ENCODE results near the gene TTC33. TPM values are rescaled to one million over a fixed set of nuclear protein-coding genes. Genes with fewer than 3 reads are reported as not detected.

The TTC33 gene
- total RNA-seq, 1 donor from 2014 or later = 9.7 TPM

DNA sequence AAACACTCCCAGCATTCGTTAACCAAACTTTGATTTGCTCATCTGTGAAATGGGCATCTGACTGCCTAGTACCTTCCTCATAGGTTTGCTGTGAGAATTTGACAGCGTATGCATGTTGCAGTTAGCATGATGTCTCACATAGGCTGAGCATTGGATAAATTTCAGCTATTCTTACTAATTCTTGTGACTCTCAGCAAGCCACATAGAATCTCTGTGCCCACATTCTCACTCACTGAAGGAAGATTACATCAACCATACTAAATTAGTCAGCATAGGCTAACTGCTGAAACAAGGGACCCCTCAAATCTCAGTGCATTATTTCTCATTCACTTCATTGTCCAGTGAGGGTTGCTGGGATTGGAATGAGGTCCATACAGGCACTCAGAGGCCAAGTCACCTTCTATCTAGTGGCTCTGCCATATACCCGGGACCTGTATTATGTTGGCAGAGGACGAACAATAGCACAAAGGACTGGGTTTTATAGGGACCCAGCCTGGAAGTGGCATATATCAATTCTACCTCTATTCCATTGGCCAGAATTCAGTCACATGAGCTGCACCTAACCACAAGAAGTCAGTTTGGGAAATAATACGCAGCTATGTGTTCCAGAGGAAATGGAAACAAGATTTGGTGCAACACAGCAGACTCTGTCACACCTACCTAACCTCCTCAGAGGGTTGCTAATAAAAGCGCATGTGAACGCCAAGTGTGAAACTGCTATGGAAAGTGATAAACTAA lies 80.2 kb downstream of the TTC33 start:
- H3K27me3 ChIP-seq (ENCODE audit: control insufficient read depth, insufficient read depth, low read length) = no peaks in the 10 kb centered on the region
- no peak overlapping the region for H3K4me3 ChIP-seq (ENCODE audit: low read depth, low read length)
- FAIRE-seq = no peak
- DNase-seq (ENCODE audit: low read depth) = no peak
- TF ChIP-seq, protein P1, sequence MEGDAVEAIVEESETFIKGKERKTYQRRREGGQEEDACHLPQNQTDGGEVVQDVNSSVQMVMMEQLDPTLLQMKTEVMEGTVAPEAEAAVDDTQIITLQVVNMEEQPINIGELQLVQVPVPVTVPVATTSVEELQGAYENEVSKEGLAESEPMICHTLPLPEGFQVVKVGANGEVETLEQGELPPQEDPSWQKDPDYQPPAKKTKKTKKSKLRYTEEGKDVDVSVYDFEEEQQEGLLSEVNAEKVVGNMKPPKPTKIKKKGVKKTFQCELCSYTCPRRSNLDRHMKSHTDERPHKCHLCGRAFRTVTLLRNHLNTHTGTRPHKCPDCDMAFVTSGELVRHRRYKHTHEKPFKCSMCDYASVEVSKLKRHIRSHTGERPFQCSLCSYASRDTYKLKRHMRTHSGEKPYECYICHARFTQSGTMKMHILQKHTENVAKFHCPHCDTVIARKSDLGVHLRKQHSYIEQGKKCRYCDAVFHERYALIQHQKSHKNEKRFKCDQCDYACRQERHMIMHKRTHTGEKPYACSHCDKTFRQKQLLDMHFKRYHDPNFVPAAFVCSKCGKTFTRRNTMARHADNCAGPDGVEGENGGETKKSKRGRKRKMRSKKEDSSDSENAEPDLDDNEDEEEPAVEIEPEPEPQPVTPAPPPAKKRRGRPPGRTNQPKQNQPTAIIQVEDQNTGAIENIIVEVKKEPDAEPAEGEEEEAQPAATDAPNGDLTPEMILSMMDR (IDR thresholded peaks at IDR 0.05; ENCODE audit: insufficient read depth, low read length, severe bottlenecking) = no peak
- H3K36me3 ChIP-seq (ENCODE audit: control insufficient read depth, insufficient read depth, low read length) = no peaks in the 10 kb centered on the region

- DNase-seq (ENCODE audit: low read depth) (peak; percentile 95), FAIRE-seq (peak; percentile 81)
- no peaks in the 10 kb centered on the region for H3K36me3 ChIP-seq (ENCODE audit: control insufficient read depth, insufficient read depth, low read length)
- no peak overlapping the region for H3K4me3 ChIP-seq (ENCODE audit: low read depth, low read length)
- no peaks in the 10 kb centered on the region for H3K27me3 ChIP-seq (ENCODE audit: control insufficient read depth, insufficient read depth, low read length)
- TF ChIP-seq, protein P1 (IDR thresholded peaks at IDR 0.05; ENCODE audit: insufficient read depth, low read length, severe bottlenecking) = no peak
These were observed 81.0 kb downstream of the TTC33 start for GRCh38 chr5:40674661-40675235.

DNA sequence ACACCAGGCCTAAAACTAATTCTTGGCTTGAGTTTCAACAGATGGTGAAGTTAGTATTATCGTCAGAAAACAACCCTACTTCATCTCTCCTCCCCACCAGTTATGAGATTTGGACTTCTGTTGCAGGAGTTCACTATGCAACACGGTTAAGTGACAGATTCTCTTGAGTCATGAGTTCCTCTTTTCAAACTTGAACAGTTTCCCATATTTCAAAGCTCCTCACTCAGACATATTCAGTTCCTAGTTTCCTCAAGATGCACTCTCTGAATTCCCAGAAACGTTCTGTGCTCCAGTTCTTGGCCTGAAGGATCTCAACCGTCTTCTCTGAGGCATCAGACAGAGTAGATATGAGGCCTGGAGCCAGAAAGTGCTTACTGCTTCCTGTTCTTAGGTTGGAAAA lies 83.3 kb downstream of the TTC33 start:
- Histone ChIP-seq H3K4me3 (ENCODE audit: low read depth, low read length) (no peak overlapping the region), H3K36me3 (ENCODE audit: control insufficient read depth, insufficient read depth, low read length) (no peaks in the 10 kb centered on the region), H3K27me3 (ENCODE audit: control insufficient read depth, insufficient read depth, low read length) (no peaks in the 10 kb centered on the region)
- TF ChIP-seq, protein P1 (IDR thresholded peaks at IDR 0.05; ENCODE audit: insufficient read depth, low read length, severe bottlenecking) = no peak
- DNase-seq (ENCODE audit: low read depth) (no peak), FAIRE-seq (no peak)

DNA sequence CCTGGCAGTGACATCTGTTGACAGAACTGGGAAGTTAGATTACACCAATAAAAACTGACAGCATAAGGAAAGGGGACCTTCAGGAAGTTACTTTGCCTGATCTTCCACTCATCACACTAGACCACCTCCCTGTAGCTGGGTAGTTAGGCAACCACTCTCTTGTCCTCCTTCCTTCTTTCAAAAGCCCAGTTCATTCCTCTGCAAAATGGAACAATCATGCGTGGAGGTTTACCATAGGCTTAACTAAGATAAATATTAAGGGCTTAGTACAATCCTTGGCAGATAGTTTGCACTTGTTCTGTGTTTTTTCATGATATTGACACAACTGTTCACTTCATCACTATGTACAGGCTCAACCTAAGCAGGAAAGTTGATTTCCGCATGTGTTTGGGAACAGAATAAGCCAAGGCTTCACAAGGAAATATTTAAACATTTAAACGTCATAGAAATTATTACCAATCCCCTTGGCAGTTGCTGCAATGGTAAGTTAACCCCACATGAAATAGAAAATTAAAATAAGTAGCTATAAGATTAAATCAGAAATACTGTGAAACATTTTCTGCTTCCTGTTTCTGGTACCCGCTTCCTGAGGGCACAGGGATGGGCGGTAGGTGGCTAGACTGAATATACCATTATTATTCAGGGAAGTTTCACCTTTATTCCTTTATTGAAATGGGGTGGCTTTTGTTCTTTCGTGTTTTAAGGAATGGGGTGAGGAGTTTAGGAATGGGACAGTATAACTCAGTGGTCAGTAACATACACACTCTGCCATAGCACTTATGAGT lies 86.0 kb downstream of the TTC33 start:
- Histone ChIP-seq H3K36me3 (ENCODE audit: control insufficient read depth, insufficient read depth, low read length) (no peaks in the 10 kb centered on the region), H3K27me3 (ENCODE audit: control insufficient read depth, insufficient read depth, low read length) (no peaks in the 10 kb centered on the region), H3K4me3 (ENCODE audit: low read depth, low read length) (no peak overlapping the region)
- FAIRE-seq (no peak), DNase-seq (ENCODE audit: low read depth) (no peak)
- TF ChIP-seq, protein P1 (IDR thresholded peaks at IDR 0.05; ENCODE audit: insufficient read depth, low read length, severe bottlenecking) = no peak

DNA sequence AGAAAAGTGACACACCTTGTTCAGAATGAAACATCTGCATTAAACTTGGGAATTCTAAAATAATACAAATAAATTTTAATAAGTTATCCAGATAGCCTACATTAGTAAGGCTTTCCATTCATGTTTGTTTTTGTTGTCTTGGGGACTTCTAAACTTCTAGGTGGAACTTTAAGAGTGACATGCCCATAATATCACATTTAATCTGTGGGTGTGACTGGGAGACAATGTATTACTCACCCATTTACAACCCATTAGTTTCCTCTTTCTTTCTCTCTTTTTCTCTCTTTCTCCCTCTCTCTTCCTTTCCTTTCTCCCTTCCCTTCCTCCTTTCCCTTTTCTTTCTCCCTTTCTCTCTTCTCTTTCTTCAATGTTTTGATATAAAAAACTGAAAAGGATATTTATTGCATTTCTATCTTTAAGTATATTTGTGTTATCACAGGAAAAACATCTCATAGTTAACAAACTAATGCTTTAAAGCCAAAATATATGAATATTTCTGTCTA lies 88.5 kb downstream of the TTC33 start:
- Histone ChIP-seq H3K27me3 (ENCODE audit: control insufficient read depth, insufficient read depth, low read length) (no peaks in the 10 kb centered on the region), H3K4me3 (ENCODE audit: low read depth, low read length) (no peak overlapping the region), H3K36me3 (ENCODE audit: control insufficient read depth, insufficient read depth, low read length) (no peaks in the 10 kb centered on the region)
- TF ChIP-seq, protein P1 (IDR thresholded peaks at IDR 0.05; ENCODE audit: insufficient read depth, low read length, severe bottlenecking) = no peak
- no peak for DNase-seq (ENCODE audit: low read depth)
- no peak for FAIRE-seq

All from bronchial epithelial cell (primary cell).